Stimulated activated CD8-positive, alpha-beta memory T cell treated with anti-CD3 and anti-CD28 coated beads, Interleukin-4, amount 100 ng/mL, for 24 hours (primary cell): ENCODE results near the gene COTL1.
"Not testable (repeated sequence)": the region's sequence is repeated elsewhere in the genome, so short reads cannot be mapped to it uniquely, and the experiment has no call there.

ENCODE experiments used
- DNase-seq: peaks from one replicate; pipeline ENCODE4 v3.0.0-alpha.2; 2020; ENCODE audit warnings: low read depth

COTL1 gene

DNA sequence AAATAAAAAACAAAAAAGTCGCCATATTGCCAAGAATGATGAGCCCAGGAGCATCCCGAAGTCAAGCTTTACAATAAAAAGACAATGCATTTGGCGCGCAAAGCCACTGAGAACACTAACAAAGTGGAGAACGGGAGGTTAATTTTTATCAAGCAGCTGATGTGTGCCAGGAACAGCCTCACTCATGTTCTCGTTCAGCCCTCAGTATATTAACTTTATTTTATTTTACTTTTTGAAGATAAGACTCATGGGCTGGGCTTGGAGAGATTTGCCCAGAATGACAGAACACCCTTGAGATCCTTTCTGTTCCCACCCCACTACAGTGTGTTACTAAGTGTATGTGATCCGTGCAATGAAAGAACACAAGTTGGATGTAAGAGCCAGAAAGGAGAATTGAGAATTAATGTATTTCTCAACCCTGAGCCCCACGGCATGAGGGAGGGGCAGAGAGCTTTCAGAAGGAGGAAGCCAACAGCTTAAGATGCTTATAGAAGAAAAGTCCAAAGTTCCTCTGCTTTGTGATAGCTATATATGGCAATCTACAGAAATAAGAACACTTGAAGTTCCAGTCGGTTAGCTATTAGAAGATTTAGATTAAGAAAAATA is 48.4 kb downstream of the COTL1 start:
- DNase-seq = no peak

GRCh38 chr16:84568066-84568465 is 49.8 kb downstream of the COTL1 start:
- DNase-seq = no peak

DNA sequence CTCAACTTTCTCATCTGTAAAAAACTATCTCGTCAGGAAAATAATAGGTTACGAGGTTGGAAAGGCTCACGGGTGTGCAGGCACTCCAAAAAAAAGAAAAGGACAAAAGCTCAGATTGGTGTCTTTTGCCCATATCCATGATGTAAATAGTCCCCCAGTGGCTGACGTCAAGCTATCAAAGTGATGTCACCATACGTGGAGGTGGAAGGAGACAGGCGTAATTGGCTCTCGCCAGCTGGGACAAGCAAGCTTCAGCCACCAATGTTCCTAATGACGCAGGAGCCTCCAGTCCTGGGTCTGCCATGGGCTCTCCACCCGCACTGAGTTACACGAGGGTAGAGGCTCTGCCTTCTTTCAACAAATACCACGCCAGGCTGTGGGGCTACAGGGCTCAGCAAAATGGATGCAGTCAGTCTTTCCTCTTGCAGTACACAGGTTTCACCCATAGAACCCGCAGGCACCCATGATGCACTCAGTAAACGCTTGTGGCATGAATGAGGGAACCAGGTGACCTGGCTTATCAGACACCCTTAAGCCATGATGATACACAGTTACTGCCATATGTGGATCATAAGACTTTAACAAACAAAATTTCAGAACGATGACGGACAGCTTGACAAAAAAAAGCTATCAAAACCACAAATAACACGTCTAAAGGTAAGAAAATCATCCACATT is 50.5 kb downstream of the COTL1 start:
- no peak for DNase-seq

DNA sequence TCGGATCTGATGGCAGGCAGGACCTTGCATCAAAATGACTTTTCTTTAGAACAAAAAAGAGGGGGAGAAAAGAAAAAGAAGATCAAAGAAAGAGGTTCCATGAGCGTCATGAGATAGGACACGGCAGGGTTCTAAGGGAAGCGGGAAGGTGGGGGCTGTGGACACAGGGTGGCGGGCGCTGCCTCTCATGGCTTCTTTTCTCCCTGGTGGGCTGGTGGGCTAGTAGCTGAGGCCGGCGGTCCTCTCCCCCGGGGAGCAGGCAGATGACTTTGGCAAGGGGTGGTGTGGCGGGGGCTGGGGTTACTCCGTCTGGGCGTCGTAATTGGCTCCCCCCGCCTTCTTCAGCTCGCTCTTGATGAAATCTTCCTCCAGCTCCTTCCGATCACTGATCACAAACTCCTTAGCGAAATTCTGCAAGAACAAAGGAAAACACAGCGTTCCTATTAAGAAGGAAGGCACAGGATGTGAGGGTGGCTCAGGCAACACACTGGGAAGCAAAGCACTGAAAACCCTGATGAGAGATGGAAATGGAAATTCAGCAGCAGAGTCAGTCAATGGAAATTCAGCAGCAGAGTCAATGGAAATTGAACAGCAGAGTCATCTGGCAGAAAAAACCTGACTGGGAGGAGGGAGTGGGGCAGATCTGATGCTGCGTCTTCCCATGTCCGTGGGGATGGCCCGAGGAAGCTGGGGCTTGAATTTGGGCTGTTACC is 51.2 kb downstream of the COTL1 start:
- no peak for DNase-seq

DNA sequence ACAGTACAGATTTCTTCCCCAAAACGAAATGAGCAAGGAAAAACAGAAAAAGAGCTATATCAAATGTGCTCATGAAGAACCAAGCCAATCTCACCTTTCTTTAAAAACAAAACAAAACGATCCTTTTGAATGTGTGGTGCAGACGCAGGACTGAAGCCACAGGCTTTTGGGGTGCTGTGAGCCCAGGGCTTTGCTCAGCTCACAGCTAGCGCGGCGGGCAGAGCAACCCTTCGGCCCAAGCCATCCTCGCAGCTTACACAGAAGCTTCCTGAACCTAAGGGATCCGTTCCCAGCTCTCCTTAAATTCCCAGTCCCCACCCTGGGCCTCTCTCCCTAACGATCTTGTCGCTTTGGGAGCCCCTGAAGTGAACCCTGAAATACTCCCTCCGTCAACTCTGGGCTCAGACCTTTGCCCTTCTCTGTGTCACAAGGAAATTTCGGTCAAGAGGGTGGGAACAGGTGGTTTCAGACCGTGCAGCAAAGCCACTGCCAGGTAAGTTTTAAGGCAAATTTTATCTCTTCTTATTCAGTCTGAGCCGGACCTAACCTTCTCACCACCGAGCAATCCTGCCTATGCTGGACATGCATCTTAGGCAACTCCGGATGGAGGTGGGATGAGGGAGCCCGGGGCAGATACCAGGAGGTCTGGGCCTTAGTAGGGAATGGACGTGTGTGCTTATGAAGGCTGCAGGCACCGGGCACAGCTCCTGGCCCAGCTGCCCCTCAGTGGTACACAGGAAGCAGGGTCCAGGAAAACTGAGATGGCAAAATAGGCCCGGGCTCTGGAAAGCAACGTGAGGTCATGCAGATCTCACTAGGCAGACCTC is 52.0 kb downstream of the COTL1 start:
- no peak for DNase-seq

GRCh38 chr16:84563786-84564420 is 54.0 kb downstream of the COTL1 start:
- DNase-seq = no peak

DNA sequence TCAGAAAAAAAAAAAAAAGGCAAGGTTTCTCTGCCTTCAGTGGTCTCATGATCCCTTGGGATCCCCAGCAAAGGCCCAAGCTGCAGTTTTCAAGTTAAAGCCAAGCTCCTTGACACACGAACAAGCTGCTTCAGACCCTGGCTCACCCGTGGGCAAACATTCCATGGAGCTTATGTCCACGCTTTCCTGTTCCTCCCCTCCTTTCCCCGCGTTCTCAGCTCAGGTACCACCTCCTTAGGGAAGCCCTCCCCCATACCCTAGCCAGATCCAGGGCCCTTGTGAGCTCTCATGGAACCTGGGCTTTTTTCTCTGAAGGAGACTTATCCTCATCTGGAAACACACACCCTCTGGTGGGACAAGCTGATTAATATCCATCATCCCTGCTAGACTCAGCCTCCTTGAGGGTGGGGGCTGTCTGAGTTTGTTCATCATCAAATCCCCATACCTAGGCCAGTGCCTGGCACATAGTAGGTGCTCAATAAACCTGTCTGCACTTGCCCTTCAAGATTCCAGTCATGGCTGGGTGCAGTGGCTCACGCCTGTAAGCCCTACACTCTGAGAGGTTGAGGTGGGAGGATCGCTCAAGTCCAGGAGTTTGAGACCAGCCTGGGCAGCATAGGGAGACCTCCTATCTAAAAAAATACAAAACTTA is 54.7 kb downstream of the COTL1 start:
- DNase-seq = no peak

DNA sequence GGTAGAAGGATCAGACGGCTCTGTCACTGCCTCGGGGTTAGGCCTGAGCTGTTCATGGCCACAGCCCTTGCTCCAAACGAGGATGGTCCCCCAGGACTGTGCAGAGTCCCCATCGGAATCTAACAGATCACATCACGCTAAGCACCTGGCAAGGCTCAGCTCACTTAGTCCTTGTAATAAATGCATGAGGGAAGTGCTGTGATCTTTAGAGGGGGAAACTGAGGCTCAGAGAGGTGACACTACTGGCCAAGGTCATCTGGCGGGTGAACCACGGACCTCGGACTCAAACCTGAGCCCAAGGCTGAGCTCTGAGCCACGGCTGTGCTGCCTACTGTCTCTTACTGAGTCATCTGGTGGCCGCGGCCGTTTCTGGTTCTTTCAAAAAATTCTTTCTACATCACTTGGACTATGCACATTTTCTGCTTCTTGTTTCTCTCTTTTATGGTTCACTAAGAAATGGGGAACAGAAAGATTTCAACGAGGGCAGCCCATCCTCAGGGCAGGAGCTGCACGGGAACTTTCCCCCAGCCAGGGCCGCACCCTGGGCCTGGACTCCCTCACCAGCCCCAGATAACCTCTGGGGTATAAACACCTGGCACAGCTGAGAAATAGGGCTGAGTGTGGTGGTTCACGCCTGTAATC is 55.6 kb downstream of the COTL1 start:
- DNase-seq = no peak

DNA sequence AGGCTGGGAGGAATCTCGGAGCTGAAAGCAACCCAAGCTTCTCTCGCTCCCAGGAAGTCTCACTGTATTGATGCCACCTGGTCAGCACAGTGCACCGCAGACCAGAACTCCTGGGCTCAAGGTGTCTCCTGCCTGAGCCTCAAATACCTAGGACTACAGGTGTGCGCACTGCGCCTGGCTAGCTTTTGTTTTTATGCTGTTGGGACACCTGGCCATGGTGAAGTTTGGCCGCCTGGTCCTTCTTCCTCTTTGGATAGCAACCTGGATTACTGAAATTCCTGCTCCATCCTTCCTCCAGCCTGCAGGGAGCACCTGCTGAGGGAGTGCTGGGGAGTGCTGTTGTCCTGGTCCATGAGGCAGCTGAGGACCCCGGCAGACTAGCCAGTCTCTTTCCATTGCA is 56.6 kb downstream of the COTL1 start:
- DNase-seq = no peak

DNA sequence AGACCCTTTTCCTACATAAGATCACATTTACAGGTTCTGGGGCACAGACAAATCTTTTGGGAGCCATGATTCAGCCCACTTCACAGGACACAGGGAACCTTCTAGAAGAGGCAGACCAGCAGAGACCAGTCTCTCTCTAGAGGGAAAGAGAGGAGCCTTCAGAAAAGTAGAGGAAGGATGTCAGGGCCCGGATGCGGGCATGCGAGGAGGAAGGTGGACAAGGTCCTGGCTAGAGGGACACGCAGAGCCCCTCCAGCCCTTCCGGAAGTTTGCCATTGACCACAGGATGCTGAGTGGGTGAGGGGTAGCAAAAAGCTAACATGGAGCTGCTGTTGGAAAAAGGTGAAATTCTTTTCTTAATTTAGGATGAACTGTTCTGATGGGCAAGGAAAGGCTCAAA is 57.6 kb downstream of the COTL1 start:
- no peak for DNase-seq

DNA sequence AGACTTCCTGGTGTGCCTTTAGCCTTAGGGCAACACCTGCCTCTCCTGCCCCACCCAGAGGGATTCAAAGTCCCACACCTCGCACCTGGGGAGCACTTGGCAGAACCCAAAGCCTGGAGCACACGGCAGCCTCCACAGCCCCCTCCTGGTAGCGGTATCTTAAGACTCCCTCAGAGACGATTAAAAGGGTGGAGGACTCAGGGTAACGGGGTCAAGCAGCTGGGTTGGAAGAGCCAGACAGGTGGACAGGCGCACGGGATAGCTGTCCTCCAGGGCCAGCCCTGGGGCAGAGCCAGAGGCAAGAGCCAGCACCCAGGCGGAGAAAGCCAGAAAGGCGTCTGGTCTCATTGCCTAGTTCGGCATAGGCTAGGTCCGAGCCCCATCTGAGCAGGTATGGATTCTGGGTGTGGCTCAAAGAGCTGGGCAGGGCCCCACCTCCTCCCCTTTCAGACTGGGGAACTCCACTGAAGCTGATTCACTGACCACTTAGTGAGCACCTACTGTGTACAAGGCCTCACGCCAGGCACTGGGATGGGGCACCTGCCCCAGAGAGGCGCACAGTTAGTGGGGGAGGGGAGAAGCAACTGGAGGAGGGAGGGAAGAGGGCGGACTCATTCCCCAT is 58.5 kb downstream of the COTL1 start:
- DNase-seq = no peak

DNA sequence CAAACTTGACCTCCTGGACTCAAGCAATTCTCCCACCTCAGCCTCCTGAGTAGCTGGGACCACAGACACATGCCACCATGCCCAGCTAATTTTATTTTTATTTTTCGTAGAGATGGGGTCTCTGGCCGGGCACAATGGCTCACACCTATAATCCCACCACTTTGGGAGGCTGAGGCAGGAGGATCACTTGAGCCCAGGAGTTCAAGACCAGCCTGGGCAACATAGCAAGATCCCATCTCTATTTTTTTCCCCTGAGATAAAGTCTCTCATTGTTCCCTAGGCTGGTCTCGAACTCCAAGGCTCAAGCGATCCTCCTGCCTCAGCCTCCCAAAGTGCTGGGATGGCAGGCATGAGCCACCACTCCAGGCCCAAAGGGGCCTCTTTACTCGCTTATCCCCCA is 59.0 kb downstream of the COTL1 start:
- not testable (repeated sequence) for DNase-seq

DNA sequence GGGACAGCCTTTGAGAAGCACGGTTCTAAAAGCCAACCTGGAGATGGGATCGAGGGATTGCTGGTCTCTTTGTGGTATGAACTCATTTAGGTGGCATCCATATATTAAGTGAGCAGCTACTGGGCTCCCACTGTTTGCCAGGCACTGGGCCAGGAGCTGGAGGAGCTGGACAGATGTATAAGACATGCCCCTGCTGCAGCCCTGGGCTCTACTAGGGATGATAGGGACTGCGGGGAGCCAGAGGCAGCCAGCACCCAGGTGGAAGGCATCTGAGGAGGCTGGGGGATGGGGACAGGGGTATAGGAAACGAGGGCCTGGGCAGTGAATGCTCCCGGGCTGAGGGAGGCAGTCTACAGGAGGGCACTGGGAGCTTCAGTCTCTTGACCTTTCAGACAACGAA is 60.4 kb downstream of the COTL1 start:
- DNase-seq = no peak

GRCh38 chr16:84557059-84557458 is 60.8 kb downstream of the COTL1 start:
- DNase-seq = no peak

DNA sequence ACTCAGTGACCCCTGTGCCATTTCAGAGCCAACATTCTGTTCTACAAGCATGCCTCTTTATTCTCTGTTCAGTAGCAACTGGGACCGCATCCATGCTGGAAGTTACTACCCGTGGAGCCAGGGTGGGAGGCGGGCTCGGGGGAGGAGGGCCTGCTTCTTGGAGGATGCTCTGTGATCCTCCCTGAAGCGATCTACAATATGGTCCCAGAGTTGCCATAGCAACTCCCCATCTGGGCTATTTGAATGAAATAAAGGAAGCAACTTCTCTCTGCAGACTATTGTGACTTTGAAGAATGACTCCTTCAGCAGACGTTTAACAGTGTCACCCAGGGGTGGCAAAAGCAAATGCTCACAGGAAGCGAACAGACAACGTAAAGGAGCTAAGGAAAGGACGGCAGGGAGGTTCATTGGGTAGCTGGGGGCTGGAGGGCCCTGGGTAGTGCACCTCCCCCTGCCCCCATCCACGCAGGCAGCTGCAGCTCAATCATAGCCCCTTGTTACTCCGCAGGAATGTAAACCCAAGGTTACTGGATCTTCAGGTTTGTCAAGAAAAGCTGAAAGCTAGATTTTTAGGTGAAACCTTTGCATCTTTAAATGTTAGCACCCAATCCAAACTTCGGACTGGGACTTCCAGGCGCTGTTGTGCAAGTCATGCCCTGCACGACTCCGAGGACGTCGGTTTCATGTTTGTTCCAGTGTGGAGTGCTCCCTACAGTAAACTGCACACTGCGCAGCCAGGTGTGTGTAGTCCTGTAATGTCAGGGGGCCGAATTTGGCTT is 62.3 kb downstream of the COTL1 start:
- DNase-seq = no peak

GRCh38 chr16:84554627-84555328 is 63.1 kb downstream of the COTL1 start:
- DNase-seq = no peak

DNA sequence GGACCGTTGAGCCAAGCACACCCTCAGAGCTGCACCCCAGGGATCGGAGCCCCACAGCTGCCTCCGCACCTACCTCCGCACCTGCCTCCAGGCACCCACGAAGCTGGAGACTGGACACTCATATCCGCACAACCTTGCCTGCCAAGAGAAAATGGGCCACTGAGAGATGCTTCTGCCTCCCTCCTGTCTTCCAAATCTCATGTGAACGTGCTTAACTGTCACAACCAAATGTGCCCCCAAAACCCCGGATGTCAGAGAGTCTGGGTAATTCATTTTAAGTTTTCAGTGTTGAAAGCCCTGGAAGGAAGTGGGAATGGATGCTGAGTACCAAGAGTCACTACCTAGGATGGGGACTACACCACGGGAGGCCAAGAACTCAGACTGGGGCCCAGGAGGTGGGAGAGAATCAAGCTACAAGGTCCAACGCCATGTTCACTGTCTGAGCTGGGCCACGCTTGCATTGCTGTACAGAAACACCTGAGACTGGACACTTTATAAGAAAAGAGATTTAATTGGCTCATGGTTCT is 63.9 kb downstream of the COTL1 start:
- no peak for DNase-seq

DNA sequence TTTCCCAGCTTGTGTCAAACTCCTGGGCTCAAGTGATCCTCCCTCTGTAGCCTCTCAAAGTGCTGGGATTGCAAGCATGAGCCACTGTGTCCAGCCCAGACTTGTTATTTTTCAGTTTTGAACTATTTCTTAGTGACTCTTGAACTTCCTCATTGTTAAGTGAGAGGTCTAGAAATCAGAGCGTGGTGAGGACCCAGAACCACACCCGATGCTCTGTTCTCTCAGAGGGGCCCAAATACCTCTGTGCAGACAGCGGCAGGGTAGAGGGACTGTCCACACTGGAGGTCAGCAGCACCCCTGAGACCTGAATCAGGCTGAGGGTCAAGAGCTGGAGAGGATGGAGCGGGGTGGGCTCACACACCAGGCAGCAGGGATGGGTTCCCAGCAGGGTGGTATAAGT is 65.7 kb downstream of the COTL1 start:
- no peak for DNase-seq

DNA sequence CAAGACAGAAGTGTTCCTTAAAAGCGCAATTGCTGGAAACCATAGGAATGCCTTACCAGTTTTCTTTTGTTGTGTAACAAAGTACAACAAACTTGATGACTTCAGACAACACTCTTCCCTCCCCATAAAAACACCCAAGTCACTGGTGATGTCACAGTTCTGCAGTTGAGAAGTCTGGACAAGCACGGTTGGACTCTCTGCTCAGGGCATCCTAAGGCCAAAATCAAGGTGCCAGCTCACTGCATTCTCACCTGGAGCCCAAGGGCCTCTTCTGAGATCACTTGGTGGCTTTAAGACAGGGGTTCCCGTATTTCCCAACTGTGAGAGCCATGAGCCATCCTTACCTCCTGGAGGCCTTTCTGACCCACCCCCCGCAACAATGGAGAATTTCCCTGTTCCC is 67.8 kb downstream of the COTL1 start:
- no peak for DNase-seq
